HG03442 (cell line): ENCODE results near the gene FAM124A.
A peak's percentile ranks its signal among the peaks of the same experiment; 100 is the strongest.

Experiments
- ATAC-seq: cut with Tn5 transposase; IDR thresholded peaks from one replicate; pipeline ENCODE4 v1.9.1; 2021; ENCODE audit warnings: mild to moderate bottlenecking, moderate library complexity; ENCODE audit not compliant: unreplicated experiment

The FAM124A gene, protein sequence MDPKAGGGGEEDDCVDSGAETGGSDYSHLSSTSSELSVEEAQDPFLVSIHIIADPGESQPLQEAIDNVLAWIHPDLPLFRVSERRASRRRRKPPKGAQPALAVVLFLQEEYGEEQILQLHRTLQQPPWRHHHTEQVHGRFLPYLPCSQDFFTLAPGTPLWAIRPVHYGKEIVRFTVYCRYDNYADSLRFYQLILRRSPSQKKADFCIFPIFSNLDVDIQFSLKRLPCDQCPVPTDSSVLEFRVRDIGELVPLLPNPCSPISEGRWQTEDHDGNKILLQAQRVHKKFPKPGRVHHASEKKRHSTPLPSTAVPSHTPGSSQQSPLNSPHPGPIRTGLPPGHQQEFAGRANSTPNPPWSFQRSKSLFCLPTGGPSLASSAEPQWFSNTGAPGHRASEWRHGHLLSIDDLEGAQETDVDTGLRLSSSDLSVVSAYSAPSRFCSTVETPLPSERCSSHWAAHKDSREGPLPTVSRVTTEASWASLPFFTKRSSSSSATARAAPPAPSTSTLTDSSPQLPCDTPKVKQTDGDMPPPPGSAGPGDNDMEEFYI

DNA sequence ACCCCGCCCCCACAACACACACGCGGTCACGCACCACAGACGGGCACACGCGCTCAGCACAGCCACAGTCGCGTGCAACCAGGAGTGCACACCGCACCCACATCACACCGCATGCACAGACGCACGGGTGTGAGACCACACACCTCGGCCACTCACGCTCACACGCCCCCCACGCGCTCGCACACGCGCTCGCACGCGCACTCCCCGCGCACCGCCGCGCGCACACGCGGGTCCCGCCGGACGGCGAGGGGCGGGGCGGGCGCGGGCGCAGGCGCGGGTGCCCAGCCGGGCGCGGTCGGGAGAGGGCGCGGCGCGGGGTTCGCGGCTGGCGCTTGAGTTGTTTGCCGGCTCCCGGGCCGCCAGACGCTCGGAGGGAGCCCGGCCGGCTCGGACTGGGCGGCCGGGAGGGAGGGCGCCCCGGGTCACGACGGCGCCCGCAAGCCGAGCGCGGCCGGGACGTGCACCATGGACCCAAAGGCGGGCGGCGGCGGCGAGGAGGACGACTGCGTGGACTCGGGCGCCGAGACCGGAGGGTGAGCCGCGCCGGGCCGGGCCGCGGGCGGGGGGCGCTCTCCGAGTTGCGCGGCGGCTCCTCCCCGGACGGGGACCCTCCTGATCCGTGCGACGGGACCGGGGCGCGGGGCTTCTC, at the start of gene FAM124A:
TSS of gene FAM124A (plus strand) at position 362 of the 649 bp plus-strand sequence. CDS start at position 466, 104 bp downstream.
- ATAC-seq = peak; percentile 73

DNA sequence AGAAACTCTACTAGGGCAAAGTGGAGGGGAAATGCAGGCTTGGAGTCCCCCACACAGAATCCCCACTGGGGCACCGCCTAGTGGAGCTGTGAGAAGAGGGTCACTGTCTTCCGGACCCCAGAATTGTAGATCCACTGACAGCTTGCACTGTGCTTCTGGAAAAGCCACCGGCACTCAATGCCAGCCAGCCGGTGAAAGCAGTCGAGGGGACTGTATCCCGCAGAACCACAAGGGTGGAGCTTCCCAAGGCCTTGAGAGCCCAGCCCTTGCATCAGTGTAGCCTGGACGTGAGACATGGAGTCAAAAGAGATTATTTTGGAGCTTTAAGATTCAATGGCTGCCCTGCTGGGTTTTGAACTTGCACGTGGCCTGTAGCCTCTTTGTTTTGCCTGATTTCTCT, 47.2 kb upstream of the FAM124A start:
- ATAC-seq = no peak

DNA sequence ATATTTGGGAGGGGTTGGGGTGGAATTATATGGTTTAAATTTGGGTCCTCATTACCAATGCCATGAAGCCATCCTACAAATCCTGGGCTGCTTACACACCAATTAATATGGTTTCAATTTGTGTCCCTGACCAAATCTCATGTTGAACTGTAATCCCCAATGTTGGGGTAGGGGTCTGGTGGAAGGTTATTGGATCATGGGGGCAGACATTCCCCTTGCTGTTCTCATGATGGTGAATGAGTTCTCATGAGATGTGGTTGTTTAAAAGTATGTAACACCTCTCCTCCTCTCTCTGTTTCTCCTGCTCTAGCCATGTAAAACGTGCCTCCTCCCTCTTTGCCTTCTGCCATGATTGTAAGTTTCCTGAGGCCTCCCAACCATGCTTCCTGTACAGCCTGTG, 46.6 kb upstream of the FAM124A start:
- no peak for ATAC-seq

DNA sequence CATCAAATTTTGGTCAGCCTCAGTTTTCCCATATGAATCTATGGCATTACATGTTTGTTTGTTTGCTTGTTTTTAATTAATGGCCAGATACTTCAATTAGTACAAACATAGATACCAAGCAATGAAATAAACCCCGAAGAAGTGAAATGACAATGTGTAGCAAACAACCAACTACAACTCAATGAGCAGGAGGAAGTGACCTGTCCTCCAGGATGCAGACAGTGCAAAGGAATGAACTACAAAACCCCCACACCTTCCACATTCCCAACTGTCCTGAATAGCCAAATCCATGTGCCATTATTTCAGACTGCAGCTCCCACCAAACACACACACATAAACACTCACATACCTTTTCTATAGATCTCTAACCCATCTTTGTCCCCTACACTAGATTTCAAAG, 45.0 kb upstream of the FAM124A start:
- no peak for ATAC-seq

DNA sequence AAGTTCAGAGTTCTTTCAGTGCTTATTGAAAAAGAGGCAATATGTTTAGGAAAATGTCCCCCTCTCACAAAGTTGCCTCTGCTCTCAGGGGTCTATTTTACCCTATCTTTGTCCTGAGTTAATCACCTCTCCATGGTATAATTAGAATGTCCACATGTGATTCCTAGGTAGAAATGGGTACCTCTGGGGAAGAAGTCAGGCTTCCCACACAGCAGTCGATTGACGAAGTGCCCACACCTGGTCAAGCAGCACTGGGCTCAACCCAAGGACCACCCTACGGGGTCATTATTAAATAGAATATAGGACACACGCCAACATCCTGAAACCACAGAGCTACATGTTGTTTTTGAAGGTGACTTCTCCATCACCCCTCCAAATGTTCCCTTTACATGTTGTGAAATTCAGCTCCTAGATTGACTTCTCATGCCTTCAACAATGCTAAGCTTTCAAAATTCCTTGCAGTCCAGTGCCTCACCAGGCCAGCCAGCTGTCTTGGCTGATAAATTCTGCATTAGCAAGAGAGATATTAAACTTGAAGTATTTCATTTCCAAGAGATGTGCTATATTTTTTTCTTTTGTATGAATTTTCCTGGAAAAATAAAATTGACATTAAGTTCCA, 43.6 kb upstream of the FAM124A start:
- ATAC-seq = no peak

DNA sequence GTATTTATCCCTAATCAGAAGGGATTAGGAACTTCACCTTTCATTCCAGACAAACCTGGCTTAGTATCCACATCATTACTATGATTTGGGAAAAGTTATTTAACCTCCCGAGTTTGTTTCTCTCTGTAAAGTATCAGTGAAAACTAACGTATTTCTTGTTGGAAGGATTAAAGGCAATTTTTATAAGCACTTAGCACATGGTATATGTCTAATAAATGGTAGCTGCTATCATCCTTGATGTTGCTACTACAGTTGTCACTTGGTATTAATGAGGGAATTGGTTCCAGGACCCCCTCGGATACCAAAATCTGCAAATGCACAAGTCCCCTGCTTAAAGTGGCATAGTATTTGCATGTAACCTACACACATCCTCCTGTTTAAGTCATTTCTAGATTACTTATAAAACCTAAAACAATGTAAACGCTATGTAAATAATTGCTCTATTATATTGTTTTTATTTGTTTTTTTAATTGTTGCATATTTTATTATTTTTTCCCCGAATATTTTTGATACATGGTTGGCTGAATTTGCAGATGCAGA, 42.7 kb upstream of the FAM124A start:
- ATAC-seq = no peak

DNA sequence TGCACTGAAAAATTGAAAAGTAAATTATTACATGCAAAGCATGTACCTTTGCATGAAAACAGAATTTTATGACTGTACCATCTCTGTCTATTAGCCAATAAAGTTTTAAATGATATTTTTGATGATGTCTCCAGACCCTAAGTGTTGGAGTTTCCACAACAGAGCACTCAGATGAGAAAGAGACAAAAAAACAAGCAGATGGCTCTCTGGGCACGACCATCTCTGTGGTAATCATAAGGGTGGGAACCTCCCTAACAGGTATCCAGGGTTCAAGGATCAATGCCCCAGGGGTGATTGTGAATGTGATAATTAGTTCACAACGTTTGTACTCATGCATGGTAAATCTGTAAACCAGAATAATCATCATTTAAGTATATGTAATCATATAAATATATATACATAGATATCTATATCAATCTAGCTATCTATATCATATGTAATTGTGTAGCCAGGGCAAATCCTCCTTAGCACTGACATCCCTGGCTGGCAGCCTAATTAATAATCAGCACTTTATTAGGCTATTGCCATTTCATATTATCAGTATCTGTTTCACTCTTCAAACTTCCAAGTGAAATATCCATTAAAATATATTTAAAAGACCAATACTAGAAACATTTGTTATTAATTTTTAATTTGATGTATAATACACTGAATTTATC, 41.2 kb upstream of the FAM124A start:
- ATAC-seq = no peak

DNA sequence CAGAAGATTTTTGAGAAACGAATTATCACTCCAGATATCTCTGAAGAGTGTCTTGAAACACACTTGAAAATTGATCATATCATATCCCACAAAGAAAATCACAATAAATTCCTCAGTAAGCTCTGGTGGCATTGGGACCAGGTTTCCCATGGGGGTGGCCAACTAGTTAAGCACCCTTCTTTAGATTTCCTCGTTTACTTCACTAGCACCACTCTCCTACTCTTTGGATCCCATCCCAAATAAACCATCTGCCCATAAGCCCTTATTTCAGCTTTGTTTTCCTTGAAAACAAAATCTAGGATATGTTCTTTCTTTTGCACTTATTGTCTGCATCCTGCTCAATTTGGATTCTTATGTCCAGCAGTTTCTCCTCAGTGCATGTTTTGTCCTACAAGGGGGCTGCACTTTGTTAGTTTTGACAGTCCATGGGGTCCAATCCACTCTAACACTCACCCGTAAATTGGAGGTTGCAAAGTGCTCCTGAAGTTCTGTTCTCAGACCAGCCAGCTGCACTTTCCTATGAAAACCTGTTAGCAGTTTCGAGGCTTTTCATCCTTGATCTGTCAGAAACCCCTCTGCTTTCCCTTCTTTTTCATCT, 40.3 kb upstream of the FAM124A start:
- no peak for ATAC-seq

DNA sequence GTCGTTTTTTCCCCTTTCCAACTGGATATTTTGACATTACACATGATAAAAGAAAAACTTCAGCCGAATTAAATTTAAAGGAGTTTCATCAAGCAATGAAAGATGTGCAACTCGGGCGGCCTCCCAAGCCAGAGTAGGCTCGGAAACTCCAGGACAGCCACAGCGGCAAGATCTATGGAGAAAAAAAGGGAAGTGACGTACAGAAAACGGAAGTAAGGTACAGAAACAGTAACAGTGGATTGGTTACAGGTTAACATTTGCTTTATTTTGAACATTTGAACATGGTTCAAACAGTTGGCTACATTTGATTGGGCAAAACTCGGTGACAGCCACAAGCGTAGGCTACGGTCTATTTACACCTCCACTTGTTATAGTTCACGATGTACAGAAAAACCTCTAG, 30.5 kb upstream of the FAM124A start:
- ATAC-seq = no peak

DNA sequence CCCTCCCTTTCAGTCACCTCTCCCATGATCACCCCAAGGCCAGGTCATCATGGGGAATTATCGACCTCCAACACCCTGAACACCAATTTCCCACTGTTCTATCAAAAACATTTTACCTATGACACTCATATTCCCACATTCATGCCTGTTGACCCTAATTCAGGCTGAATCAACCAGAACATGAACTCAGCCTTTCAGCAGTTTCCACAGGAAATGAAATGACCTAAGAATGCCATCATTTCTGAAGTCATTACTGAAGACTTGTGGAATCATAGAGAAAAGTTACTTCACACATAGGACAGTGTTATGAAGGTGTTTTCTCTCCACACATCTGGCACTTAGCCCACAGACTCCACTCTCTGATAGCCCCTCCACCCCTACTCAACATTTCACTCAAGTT, 29.9 kb upstream of the FAM124A start:
- ATAC-seq = no peak

DNA sequence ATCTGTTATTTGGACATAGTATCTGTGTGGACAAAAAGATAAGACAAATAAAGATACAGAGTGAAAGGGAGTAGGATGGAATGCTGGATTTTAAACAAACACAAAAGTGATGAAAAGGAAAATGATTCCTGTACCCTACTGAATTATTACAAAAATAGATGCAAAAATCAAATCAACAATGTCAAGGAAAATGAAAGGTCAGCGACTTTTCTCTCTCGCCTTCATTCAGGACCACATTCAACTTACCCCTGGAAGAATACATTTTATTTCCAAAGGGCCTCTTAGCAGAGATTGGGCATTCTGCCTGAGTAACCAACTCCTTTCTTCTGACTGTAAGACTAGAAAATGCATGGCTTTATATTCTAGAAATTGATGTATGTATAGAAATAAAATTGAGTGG, 28.8 kb upstream of the FAM124A start:
- ATAC-seq = no peak

DNA sequence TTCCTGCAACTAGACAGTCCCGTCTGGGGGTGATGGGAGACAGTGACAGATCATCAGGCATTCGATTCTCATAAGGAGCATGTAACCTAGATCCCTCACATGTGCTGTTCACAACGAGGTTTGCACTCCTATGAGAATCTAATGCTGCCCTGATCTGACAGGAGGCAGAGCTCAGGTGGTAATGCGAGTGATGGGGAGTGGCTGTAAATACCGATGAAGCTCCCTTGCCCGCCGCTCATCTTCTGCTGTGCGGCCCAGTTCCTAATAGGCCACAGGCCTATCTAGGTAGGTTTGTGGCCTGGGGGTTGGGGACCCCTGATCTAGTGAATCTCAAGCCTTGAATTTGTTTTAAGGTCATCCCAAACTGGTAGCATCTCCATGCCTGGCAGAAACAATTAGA, 27.3 kb upstream of the FAM124A start:
- no peak for ATAC-seq

DNA sequence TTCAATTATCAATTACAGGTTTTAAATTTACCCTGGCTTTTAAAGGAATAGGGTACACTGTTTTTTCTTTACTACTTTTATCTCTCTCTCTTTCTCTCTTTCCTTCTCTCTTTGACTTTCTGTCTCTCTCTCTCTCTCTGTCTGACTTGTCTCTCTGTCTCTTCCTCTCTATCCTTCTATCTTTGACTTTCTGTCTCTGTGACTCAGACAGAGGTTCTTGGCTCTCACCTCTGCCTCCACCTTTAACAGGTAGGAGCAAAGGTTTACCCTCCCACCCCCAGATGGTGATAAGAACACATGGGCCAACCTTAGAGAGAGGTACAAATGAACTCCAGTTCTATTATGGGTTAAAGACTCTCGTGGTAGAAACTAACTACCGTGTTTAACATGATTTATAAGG, 20.3 kb upstream of the FAM124A start:
- no peak for ATAC-seq

DNA sequence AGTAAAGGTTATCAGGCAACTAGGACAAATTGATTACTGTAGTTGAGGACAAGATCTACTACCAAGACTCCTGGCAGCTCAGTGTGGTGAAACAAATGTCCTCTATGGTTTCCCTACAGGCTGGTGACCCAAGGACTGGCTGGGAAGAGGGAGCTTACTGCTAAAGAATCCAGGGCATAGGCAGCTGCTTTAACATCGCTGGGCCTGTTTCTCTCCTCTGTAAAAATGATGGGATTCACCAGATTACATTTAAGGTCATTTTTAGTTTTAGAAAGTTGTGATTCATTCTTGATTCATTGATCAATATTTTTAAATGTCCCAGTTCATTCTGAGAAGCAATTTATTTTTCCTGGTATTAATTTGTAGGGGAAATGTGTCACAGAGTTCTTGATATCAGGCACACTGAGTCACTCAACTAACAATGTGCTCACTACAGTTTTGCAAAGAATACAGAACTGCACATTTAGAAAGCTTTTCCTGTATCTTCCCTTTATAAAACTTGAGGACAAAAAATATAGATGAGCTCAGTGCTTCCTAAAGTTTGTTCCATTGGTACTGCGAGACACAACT, 19.6 kb upstream of the FAM124A start:
- no peak for ATAC-seq

DNA sequence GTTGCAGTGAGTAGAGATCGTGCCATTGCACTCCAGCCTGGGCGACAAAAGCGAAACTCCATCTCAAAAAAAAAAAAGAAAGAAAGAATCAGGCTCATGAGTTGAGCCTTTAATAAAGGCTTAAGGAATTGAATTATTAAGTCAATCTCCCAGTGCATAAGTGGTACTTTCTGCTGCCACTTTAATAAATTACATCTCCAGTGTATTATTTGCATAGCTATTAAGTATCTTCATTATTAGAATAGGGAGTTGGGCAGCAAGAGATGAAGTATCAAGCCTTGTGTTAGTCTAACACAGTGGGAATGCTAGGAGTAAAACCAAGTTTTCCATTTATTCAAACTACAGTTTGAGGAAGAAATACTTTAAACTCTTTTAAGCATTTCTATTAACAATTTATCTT, 15.6 kb upstream of the FAM124A start:
- no peak for ATAC-seq

DNA sequence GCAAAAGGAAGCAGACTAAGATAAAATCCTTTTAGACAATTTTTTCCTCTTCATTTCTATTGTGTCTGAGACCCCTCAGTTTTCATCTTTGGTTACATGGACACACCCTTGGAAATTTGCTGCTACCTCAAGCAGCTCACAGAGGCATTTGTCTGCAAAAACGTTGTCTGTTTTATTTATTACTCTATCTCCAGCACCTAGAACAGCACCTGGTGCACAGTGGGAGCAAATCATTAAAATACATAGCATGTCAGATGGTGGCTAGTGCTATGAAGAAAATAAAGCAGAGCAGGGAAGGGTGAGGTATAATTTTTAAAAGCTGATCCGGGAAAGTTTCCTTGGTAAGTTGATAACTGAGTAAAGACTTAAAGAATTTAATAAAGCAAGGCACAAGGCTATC, 14.3 kb upstream of the FAM124A start:
- no peak for ATAC-seq

DNA sequence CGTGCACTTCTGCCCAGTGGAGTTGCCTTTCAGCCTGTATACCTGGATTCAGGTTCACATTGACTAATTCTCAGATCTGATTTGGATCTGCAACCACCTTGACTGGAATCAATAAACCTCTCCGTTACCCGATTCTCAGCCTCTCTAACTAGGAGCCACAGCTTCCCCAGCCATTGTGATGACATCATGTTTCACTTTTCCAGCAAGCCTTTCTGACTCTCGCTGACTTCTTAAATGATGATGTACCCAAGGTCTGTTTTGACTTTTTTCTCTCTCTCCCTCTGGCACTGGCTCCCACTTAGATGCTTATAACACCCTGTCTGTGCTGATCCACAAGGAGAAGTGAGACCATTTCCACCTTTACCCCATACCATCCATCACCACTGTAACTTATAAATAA, 13.5 kb upstream of the FAM124A start:
- ATAC-seq = no peak

DNA sequence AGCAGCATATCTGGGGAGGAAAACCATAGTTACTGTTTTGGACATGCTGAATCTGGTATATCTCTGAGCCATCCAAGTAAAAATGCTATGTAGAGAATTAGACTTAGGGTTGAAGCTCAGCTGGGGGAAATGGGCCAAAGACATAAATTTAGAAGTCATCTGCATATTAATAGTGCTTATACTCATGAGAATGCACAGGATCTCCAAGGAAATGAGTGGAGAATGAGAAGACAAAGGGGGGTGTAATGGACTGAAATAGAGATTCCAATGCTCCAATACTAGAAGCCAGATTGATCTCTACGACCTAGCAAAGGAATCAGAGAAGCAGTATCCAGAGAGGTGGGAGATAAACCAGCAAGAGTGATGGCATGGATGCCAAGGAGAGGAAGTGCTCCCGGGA, 10.3 kb upstream of the FAM124A start:
- no peak for ATAC-seq

DNA sequence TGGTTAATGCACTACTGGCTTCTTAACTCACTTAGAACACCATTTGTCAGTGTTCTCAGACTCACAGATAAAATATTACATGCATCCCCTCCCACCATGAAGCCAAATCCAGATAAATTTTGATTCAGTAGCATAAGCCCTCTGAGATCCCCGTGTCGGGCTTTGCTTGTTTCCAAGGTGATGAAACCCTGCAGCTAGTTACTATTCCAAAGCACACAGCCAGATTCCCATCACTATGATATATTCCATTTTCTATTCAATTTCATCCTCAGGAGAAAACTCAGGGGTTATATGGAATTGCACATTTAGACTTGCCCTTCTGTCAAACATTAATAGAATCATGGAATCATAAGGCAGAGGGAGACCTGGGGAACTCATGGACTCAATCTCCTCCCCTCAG, 9.4 kb upstream of the FAM124A start:
- no peak for ATAC-seq

DNA sequence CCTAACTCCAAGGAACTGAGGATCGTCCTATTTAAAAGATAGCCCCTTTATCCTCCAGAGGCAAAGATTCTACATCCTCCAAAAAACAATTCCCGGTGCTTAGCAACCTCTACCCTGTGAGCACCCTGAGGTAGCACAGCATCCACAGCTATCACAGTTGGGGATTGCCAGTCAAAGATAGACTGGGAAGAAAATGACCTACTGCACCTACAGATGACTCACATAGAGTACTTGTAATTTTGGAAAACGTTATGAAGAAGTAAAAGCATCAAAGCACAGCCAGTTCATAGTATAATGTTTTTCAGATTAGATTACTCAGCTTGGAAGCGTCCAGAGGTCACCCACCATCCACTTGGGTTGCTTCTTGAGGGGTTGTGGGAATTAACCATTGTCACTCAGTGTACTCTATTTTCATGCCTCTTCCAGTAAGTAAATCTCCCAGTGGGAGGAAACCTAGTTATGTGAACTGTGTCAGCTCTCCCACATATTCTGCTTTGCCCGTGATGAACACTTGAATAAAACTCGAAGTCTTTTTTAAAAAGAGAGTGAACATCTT, 8.9 kb upstream of the FAM124A start:
- no peak for ATAC-seq
